CD4-positive, alpha-beta T cell (primary cell): ENCODE results near the gene ZC3H7A. TPM values are rescaled to one million over a fixed set of nuclear protein-coding genes. Genes with fewer than 3 reads are reported as not detected.

Experiments used
- ATAC-seq: fragments of 200-7000 bp; cut with Tn5 transposase; one replicate; pipeline ENCODE4 v1.10.0; 2022; ENCODE audit warnings: mild to moderate bottlenecking; ENCODE audit not compliant: poor library complexity
- CTCF ChIA-PET: fragments of 350-600 bp; sonication (Branson Sonifier 250); formaldehyde crosslinking; loops from one replicate; lab custom pipeline; 2021; ENCODE audit warnings: antibody characterized with exemption, inconsistent platforms; lab: Charles Lee
- POLR2A ChIA-PET: fragments of 350-600 bp; sonication (Branson Sonifier 250); formaldehyde crosslinking; loops from one replicate; lab custom pipeline; 2021; ENCODE audit warnings: antibody characterized with exemption, inconsistent platforms; lab: Charles Lee
- DNase-seq, 14 experiments: peaks; one replicate each; pipeline ENCODE4 v3.0.0-alpha.2; 2013 to 2020; ENCODE audit warnings: mixed read lengths in 2 of 14
- H3K27ac ChIP-seq, 2 donors: one replicate each; pipeline versions ENCODE4 v1.5.1 to v1.7.0; 2013; ENCODE audit warnings: low read length in 2 of 2, low read depth in 1 of 2, mild to moderate bottlenecking in 1 of 2
- H3K27me3 ChIP-seq, 2 experiments: 1 replicate in 1 of 2; 2 replicates in 1 of 2; pipeline versions ENCODE4 v1.6.1 to v1.7.0; 2013; ENCODE audit warnings: low read length in 2 of 2, control low read depth in 1 of 2, mild to moderate bottlenecking in 1 of 2, moderate library complexity in 1 of 2; ENCODE audit not compliant: insufficient read depth in 2 of 2, control insufficient read depth in 1 of 2
- H3K36me3 ChIP-seq: one replicate; pipeline ENCODE4 v1.6.1; 2013; ENCODE audit warnings: low read length, control low read depth; ENCODE audit not compliant: insufficient read depth
- H3K4me1 ChIP-seq: one replicate; pipeline ENCODE4 v1.6.1; 2013; ENCODE audit warnings: low read length, control low read depth; ENCODE audit not compliant: insufficient read depth
- H3K4me3 ChIP-seq: one replicate; pipeline ENCODE4 v1.5.1; 2013; ENCODE audit warnings: mild to moderate bottlenecking, low read length, moderate library complexity
- H3K9me3 ChIP-seq, 2 experiments: 1 replicate in 1 of 2; 2 replicates in 1 of 2; pipeline versions ENCODE4 v1.6.1 to v1.7.0; 2013; ENCODE audit warnings: low read length in 2 of 2, mild to moderate bottlenecking in 2 of 2, control low read depth in 1 of 2, moderate library complexity in 1 of 2; ENCODE audit not compliant: control insufficient read depth in 1 of 2, insufficient read depth in 1 of 2
- H3K27ac Mint-ChIP-seq: one replicate; pipeline ENCODE4 v1.8.0; 2020; ENCODE audit warnings: mixed read lengths
- H3K27me3 Mint-ChIP-seq: one replicate; pipeline ENCODE4 v1.8.0; 2021; ENCODE audit warnings: mixed read lengths
- H3K36me3 Mint-ChIP-seq: one replicate; pipeline ENCODE4 v1.8.0; 2021; ENCODE audit warnings: low read depth, mixed read lengths
- H3K4me1 Mint-ChIP-seq: one replicate; pipeline ENCODE4 v1.8.0; 2021; ENCODE audit warnings: low read depth, mixed read lengths
- H3K4me3 Mint-ChIP-seq: one replicate; pipeline ENCODE4 v1.8.0; 2020; ENCODE audit warnings: mild to moderate bottlenecking, mixed read lengths
- H3K9me3 Mint-ChIP-seq: one replicate; pipeline ENCODE4 v1.8.0; 2020; ENCODE audit warnings: mixed read lengths
- CTCF ChIP-seq: fragments of 200-600 bp; IDR thresholded peaks from one replicate; pipeline ENCODE4 v1.8.0; 2022; ENCODE audit warnings: antibody characterized with exemption, mild to moderate bottlenecking
- intact Hi-C, 2 experiments: fragments of 100-400 bp; cut with DNase I in 1 of 2; cut with micrococcal nuclease in 1 of 2; formaldehyde crosslinking; loops; one replicate each; pipeline versions ENCODE4 v1.15.1 to v1.9.0; 2023 to 2025; cut with DNase I, micrococcal nuclease
- total RNA-seq, 174 experiments: library from RNA in 2 of 174; stranded (reverse) in 2 of 174; gene quantifications; one replicate each; pipeline ENCODE4 v1.2.3 and lab custom pipeline; 2021 to 2026

ZC3H7A gene
- total RNA-seq, 2 experiments from 2014 or later, result 131 to 143 TPM

GRCh38 chr16:11729787-11730186 is 67.3 kb downstream of the ZC3H7A start:
- DNase-seq, result no peak
- intact Hi-C loops, result no loop called here
- no peak for ATAC-seq
- Mint-ChIP-seq H3K9me3 (no peaks in the 10 kb centered on the region), H3K27me3 (no peaks in the 10 kb centered on the region), H3K36me3 (peaks cover 97% of the 10 kb centered on the region), H3K4me1 (peaks cover 51% of the 10 kb centered on the region), H3K4me3 (no peak overlapping the region), H3K27ac (no peak overlapping the region)
- Histone ChIP-seq H3K4me3 (no peak overlapping the region), H3K27me3 (no peaks in the 10 kb centered on the region), H3K4me1 (peaks cover 14% of the 10 kb centered on the region), H3K36me3 (peaks cover 80% of the 10 kb centered on the region), H3K9me3 (no peaks in the 10 kb centered on the region), H3K27ac (no peak overlapping the region)
- POLR2A ChIA-PET, result interaction anchor here (1.1 kb wide), 1 partner anchor 12 kb away, joined by 5 read pairs; the partner anchor contains the start of gene TXNDC11
- TF ChIP-seq CTCF, result no peak
- CTCF ChIA-PET, result no interaction called here

GRCh38 chr16:11727796-11728543 is 69.1 kb downstream of the ZC3H7A start:
- ATAC-seq (no peak), DNase-seq (no peak)
- H3K9me3 Mint-ChIP-seq, result no peaks in the 10 kb centered on the region
- peaks cover 75% of the 10 kb centered on the region for H3K36me3 ChIP-seq
- no peak for TF ChIP-seq CTCF
- CTCF ChIA-PET, result interaction anchor here (1.1 kb wide), 1 partner anchor 196 kb away, joined by 3 read pairs; no protein-coding TSS in a partner anchor
- no peaks in the 10 kb centered on the region for H3K27me3 Mint-ChIP-seq
- H3K4me1 Mint-ChIP-seq, result peaks cover 43% of the 10 kb centered on the region
- H3K27me3 ChIP-seq, result no peaks in the 10 kb centered on the region
- no peak overlapping the region for H3K4me3 Mint-ChIP-seq
- peak overlapping the region; percentile 20 for H3K27ac Mint-ChIP-seq
- H3K4me3 ChIP-seq, result no peak overlapping the region
- intact Hi-C loops, result no loop called here
- H3K27ac ChIP-seq, result no peak overlapping the region
- POLR2A ChIA-PET, result interaction anchor here (0.7 kb wide), 1 partner anchor 472 kb away, joined by 3 read pairs; the partner anchor contains the start of gene SOCS1
- H3K9me3 ChIP-seq, result no peaks in the 10 kb centered on the region
- H3K36me3 Mint-ChIP-seq, result peaks cover 94% of the 10 kb centered on the region
- H3K4me1 ChIP-seq, result peaks cover 14% of the 10 kb centered on the region

- H3K36me3 Mint-ChIP-seq, result peaks cover 91% of the 10 kb centered on the region
- H3K27me3 Mint-ChIP-seq, result no peaks in the 10 kb centered on the region
- DNase-seq, result no peak
- TF ChIP-seq CTCF, result no peak
- no peak overlapping the region for H3K4me3 Mint-ChIP-seq
- Histone ChIP-seq H3K27me3 (no peaks in the 10 kb centered on the region), H3K4me3 (no peak overlapping the region), H3K27ac (no peak overlapping the region), H3K9me3 (no peaks in the 10 kb centered on the region), H3K36me3 (peaks cover 74% of the 10 kb centered on the region), H3K4me1 (peaks cover 14% of the 10 kb centered on the region)
- POLR2A ChIA-PET, result no interaction called here
- CTCF ChIA-PET, result no interaction called here
- intact Hi-C loops, result no loop called here
- H3K9me3 Mint-ChIP-seq, result no peaks in the 10 kb centered on the region
- no peak for ATAC-seq
- H3K27ac Mint-ChIP-seq, result no peak overlapping the region
- H3K4me1 Mint-ChIP-seq, result peaks cover 31% of the 10 kb centered on the region
Measured at GRCh38 chr16:11726008-11726407, 71.0 kb downstream of the ZC3H7A start.
